GM10266 (cell line): ENCODE data around the gene THAP8.

Experiments used
- DNase-seq: peaks from one replicate; pipeline ENCODE4 v3.0.0; 2012; ENCODE audit errors: extremely low spot score
- CTCF ChIP-seq: IDR thresholded peaks from 2 replicates; pipeline ENCODE4 v1.5.1; 2012; ENCODE audit warnings: mild to moderate bottlenecking, low read depth; ENCODE audit not compliant: control insufficient read depth, insufficient read depth; ENCODE audit errors: missing control alignments

Gene THAP8

DNA sequence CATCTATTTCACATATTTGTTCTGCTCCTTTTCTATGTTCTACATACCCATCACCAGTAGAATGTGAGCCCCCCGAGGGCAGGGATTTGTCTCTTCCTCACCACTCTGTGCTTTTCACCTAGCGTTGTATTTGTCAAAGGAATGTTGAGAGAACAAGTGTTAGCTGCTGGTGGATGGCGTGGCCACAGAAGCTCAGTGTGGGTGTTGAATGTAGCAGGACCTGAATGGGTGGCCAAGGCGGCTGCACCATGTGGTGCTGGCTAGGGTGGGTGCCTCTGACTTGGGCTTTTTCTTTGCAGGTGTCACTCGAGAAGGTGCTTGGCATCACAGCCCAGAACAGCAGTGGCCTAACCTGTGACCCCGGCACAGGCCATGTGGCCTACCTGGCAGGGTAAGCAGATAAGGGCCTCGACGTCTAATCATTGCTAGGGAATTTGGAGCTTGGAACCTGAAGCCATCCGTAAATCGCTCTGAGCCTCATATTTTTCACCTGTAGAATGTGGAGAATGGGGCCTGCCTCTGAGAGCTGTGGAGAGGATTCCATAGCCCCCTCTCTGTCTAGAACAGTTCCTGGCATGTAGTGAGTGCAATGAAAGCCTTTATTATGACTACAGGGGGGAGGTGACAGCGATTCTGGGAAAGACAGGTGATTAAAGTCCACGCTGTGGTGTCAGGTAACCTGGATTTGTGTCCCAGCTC, 4.5 kb upstream of the THAP8 start:
- no peak for TF ChIP-seq CTCF
- DNase-seq = no peak

GRCh38 chr19:36054733-36055686, 925 bp upstream of the THAP8 start, which contains the start of gene WDR62:
Gene WDR62, plus strand, starts transcription at chr19:36054897. Its CDS starts 75 bp downstream, at chr19:36054972.
- peak; percentile 97 for DNase-seq
- TF ChIP-seq CTCF = no peak

- TF ChIP-seq CTCF = no peak
- DNase-seq = no peak
Measured at GRCh38 chr19:36051637-36052036, 2.4 kb downstream of the THAP8 start.

DNA sequence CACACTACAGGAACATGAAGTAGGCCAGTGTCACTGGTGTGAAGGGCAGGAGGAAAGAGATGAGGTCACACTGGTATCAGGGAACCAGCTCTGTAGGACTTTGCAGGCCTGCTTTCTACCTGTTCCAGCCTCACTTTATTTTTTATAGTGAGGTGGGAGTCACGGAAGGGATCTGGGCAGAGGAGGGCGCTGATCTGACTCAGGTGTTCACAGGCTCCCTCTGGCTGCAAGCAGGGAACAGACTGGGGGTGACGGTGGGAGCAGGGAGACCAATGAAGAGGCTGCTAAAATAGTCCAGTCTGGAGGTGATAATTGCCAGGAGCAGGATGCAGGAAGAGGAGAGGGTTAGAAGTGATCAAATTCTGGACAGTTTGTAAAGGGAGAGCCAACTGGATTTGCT, 2.8 kb downstream of the THAP8 start:
- no peak for DNase-seq
- TF ChIP-seq CTCF = peak; percentile 42

DNA sequence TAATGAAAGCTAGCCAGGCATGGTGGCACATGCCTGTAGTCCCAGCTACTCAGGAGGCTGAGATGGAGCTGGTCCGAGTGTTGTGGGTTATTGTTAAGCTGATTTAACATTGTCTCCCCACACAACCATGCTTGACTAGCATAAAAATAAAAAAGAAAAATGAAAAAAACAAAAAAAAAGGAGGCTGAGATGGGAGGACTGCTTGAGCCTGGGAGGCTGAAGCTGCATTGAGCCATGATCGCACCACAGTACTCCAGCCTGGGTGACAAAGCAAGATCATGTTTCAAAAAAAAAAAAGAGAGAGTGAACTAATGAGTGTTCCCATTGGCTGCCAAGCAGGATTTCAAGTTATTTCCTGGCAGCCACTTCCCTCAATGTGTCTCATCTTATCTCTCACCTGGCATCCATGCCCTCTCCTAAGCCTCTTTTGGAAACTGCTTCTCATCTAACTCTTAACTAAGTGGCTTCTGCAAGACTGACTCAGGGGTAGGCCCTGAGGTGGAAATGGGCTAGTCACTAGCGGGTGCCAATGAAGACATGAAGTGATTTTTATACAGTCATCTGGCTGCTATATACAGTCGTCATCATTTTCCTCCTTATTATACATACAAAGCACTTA, 4.9 kb downstream of the THAP8 start:
- no peak for DNase-seq
- TF ChIP-seq CTCF = no peak

DNA sequence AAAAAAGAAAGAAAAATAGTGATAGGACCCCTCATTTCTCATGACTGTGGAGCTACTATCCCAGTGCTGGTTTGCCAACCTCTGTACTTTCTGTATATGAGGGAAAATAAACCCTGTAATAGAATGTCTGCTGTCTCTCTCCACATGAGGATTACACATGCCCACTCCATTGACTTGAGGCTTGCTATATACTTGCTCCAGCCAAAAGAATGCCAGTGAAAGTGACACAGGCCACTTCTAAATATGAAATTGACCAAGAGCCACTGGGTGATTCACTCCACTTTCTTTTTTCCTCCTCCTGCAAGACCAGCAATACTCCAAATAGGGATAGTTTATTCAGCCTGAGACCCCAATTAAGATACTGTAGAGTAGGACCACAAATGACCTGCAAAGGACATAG, 6.2 kb downstream of the THAP8 start:
- TF ChIP-seq CTCF = no peak
- no peak for DNase-seq
